ENCODE data around the gene MBD6. TPM values are rescaled to one million over a fixed set of nuclear protein-coding genes. Genes with fewer than 3 reads are reported as not detected.

The MBD6 gene
- total and polyA plus RNA-seq, 9 donors: 11.0 to 55.5 (median 32.9) TPM

- Histone ChIP-seq H3K4me3 (ENCODE audit: low read length) (no peak overlapping the region), H3K27ac (ENCODE audit: low read length) (no peak overlapping the region), H3K4me1 (ENCODE audit: control insufficient read depth, insufficient read depth, low read length) (no peaks in the 10 kb centered on the region), H3K27me3 (ENCODE audit: control insufficient read depth, insufficient read depth, low read length) (peaks cover 12% of the 10 kb centered on the region), H3K9me3 (replicated peaks; ENCODE audit: control insufficient read depth, low read depth, low read length) (no peaks in the 10 kb centered on the region), H3K36me3 (ENCODE audit: control insufficient read depth, insufficient read depth, low read length) (no peaks in the 10 kb centered on the region)
- DNase-seq: no peak
- 80% methylated on average over 10 of the region's 12 CpGs for WGBS (ENCODE audit: insufficient coverage)
These were observed 53.4 kb downstream of the MBD6 start for GRCh38 chr12:57575771-57576612.

GRCh38 chr12:57576613-57577160 is 54.1 kb downstream of the MBD6 start:
- WGBS (ENCODE audit: insufficient coverage): 79% methylated on average over 8 of the region's 9 CpGs
- H3K4me1 ChIP-seq (ENCODE audit: control insufficient read depth, insufficient read depth, low read length): no peaks in the 10 kb centered on the region

DNA sequence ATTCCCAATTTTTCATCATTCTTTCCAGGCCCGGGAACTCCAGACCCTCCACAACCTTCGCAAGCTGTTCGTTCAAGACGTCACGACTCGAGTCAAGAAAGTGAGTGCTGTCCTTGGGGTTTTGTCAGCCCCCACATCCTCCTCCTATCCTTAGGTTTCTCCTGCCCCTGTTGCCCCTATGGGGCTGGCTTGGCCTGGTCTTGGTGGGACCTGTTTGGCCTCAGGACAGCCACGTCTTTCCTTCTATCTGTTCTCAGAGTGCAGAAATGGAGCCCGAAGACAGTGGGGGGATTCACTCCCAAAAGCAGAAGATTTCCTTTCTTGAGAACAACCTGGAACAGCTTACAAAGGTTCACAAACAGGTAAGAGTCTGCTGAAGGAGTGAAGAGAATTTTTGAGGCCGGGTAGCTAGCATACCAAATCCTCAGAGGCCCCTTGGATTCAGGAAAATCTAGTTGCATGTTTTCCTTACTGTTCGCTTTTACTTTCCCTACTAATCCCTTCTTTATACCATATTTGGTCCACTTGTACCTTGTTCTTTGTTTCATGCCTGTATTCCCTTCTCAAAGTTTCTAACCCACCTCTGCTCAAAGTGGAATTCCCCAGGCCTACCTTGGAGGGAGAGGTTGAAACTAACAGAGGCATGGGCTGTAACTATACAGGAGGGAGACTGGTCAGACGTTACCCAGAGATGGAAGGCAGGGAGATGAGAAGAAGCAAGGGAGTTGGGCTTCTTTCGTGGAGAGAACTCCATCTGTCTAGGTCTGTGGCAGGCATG is 55.5 kb downstream of the MBD6 start:
- DNase-seq: no peak
- no peak overlapping the region for H3K4me3 ChIP-seq (ENCODE audit: low read length)

More at GRCh38 chr12:57576613-57577160, 54.1 kb downstream of the MBD6 start:
- no peak overlapping the region for H3K4me3 ChIP-seq (ENCODE audit: low read length)
- peaks cover 15% of the 10 kb centered on the region for H3K27me3 ChIP-seq (ENCODE audit: control insufficient read depth, insufficient read depth, low read length)
- no peaks in the 10 kb centered on the region for H3K9me3 ChIP-seq (replicated peaks; ENCODE audit: control insufficient read depth, low read depth, low read length)
- DNase-seq: no peak
- H3K36me3 ChIP-seq (ENCODE audit: control insufficient read depth, insufficient read depth, low read length): no peaks in the 10 kb centered on the region
- H3K27ac ChIP-seq (ENCODE audit: low read length): no peak overlapping the region

DNA sequence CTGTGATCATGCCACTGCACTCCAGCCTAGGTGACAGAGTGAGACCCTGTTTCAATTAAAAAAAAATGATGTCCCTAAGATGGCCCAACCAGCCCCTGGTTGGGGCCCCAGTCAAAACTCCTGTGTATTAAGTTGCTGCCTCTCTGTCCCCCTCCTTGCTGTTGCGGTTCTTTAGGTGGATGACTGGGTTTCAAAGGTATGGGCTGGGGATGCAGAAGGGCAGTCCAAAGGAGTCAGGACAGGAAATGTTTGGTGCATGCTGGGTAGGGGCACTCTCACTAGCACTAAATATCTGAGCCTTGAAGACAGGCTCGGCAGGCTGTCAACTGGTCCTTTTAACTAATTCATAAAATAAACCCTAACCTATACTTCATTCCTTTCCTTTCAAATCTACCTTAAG is 56.4 kb downstream of the MBD6 start:
- WGBS (ENCODE audit: insufficient coverage): 45% methylated on average over 1 of the region's 2 CpGs

More for the DNA sequence above, 55.5 kb downstream of the MBD6 start:
- Histone ChIP-seq H3K36me3 (ENCODE audit: control insufficient read depth, insufficient read depth, low read length) (no peaks in the 10 kb centered on the region), H3K9me3 (replicated peaks; ENCODE audit: control insufficient read depth, low read depth, low read length) (no peaks in the 10 kb centered on the region), H3K27me3 (ENCODE audit: control insufficient read depth, insufficient read depth, low read length) (peaks cover 26% of the 10 kb centered on the region), H3K4me1 (ENCODE audit: control insufficient read depth, insufficient read depth, low read length) (no peaks in the 10 kb centered on the region), H3K27ac (ENCODE audit: low read length) (no peak overlapping the region)
- 79% methylated on average over 9 of the region's 12 CpGs for WGBS (ENCODE audit: insufficient coverage)

More for the DNA sequence above, 56.4 kb downstream of the MBD6 start:
- peaks cover 28% of the 10 kb centered on the region for H3K27me3 ChIP-seq (ENCODE audit: control insufficient read depth, insufficient read depth, low read length)
- no peak overlapping the region for H3K4me3 ChIP-seq (ENCODE audit: low read length)
- no peaks in the 10 kb centered on the region for H3K9me3 ChIP-seq (replicated peaks; ENCODE audit: control insufficient read depth, low read depth, low read length)
- H3K4me1 ChIP-seq (ENCODE audit: control insufficient read depth, insufficient read depth, low read length): peaks cover 4% of the 10 kb centered on the region
- H3K27ac ChIP-seq (ENCODE audit: low read length): no peak overlapping the region
- no peaks in the 10 kb centered on the region for H3K36me3 ChIP-seq (ENCODE audit: control insufficient read depth, insufficient read depth, low read length)
- DNase-seq: no peak

Other genes with a start within 250 kb of the MBD6 start
- 20.2 TPM for gene R3HDM2, start 91.8 kb upstream of the MBD6 start, total RNA-seq
- gene R3HDM2, start 91.8 kb upstream of the MBD6 start, polyA plus RNA-seq (ENCODE audit: insufficient read depth in 1 of 8, insufficient read length in 8 of 8, low replicate concordance in 1 of 8): 10 to 100 TPM; 32.8 to 52.6 (median 40.4) TPM
- gene INHBC, start 88.0 kb upstream of the MBD6 start, total RNA-seq: not detected
- under 1 TPM in 7 of 8 donors, not detected in 1; 0.07 to 0.19 (median 0.12) TPM for gene INHBC, start 88.0 kb upstream of the MBD6 start, polyA plus RNA-seq (ENCODE audit: insufficient read depth in 1 of 8, insufficient read length in 8 of 8, low replicate concordance in 1 of 8)
- 1.8 TPM for gene INHBE, start 67.5 kb upstream of the MBD6 start, total RNA-seq
- gene INHBE, start 67.5 kb upstream of the MBD6 start, polyA plus RNA-seq (ENCODE audit: insufficient read depth in 1 of 8, insufficient read length in 8 of 8, low replicate concordance in 1 of 8): 1 to 10 TPM; 1.4 to 2.9 (median 2.1) TPM
- 7.1 TPM for gene GLI1, start 63.0 kb upstream of the MBD6 start, total RNA-seq
- 10 to 100 TPM in 4 of 8 donors, 1 to 10 TPM in 4; 8.4 to 16.2 (median 9.9) TPM for gene GLI1, start 63.0 kb upstream of the MBD6 start, polyA plus RNA-seq (ENCODE audit: insufficient read depth in 1 of 8, insufficient read length in 8 of 8, low replicate concordance in 1 of 8)
- gene ARHGAP9, start 43.0 kb upstream of the MBD6 start, total RNA-seq: 3.6 TPM
- 1 to 10 TPM; 4.6 to 6.9 (median 5.6) TPM for gene ARHGAP9, start 43.0 kb upstream of the MBD6 start, polyA plus RNA-seq (ENCODE audit: insufficient read depth in 1 of 8, insufficient read length in 8 of 8, low replicate concordance in 1 of 8)
- gene MARS1, start 34.8 kb upstream of the MBD6 start, total RNA-seq: 82.0 TPM
- 10 to 100 TPM; 82.0 to 99.3 (median 92.3) TPM for gene MARS1, start 34.8 kb upstream of the MBD6 start, polyA plus RNA-seq (ENCODE audit: insufficient read depth in 1 of 8, insufficient read length in 8 of 8, low replicate concordance in 1 of 8)
- gene DDIT3, start 2.3 kb upstream of the MBD6 start, total RNA-seq: 28.3 TPM
- gene DDIT3, start 2.3 kb upstream of the MBD6 start, polyA plus RNA-seq (ENCODE audit: insufficient read depth in 1 of 8, insufficient read length in 8 of 8, low replicate concordance in 1 of 8): 10 to 100 TPM in 7 of 8 donors, 1 to 10 TPM in 1; 9.7 to 17.9 (median 13.1) TPM
- gene DCTN2, start 24.4 kb downstream of the MBD6 start, total RNA-seq: 108 TPM
- gene DCTN2, start 24.4 kb downstream of the MBD6 start, polyA plus RNA-seq (ENCODE audit: insufficient read depth in 1 of 8, insufficient read length in 8 of 8, low replicate concordance in 1 of 8): 100 to 1,000 TPM; 139 to 174 (median 155) TPM
- gene KIF5A, start 27.2 kb downstream of the MBD6 start, total RNA-seq: 0.04 TPM
- gene KIF5A, start 27.2 kb downstream of the MBD6 start, polyA plus RNA-seq (ENCODE audit: insufficient read depth in 1 of 8, insufficient read length in 8 of 8, low replicate concordance in 1 of 8): under 1 TPM in 7 of 8 donors, not detected in 1; 0.07 to 0.85 (median 0.12) TPM
- 8.9 TPM for gene PIP4K2C, start 68.4 kb downstream of the MBD6 start, total RNA-seq
- gene PIP4K2C, start 68.4 kb downstream of the MBD6 start, polyA plus RNA-seq (ENCODE audit: insufficient read depth in 1 of 8, insufficient read length in 8 of 8, low replicate concordance in 1 of 8): 10 to 100 TPM; 10.2 to 14.3 (median 11.7) TPM
- gene DTX3, start 82.0 kb downstream of the MBD6 start, total RNA-seq: 20.5 TPM
- 10 to 100 TPM; 23.0 to 36.2 (median 29.4) TPM for gene DTX3, start 82.0 kb downstream of the MBD6 start, polyA plus RNA-seq (ENCODE audit: insufficient read depth in 1 of 8, insufficient read length in 8 of 8, low replicate concordance in 1 of 8)
- 32.3 TPM for gene ARHGEF25, start 88.6 kb downstream of the MBD6 start, total RNA-seq
- 10 to 100 TPM; 33.3 to 51.2 (median 40.3) TPM for gene ARHGEF25, start 88.6 kb downstream of the MBD6 start, polyA plus RNA-seq (ENCODE audit: insufficient read depth in 1 of 8, insufficient read length in 8 of 8, low replicate concordance in 1 of 8)
- 1.4 TPM for gene B4GALNT1, start 110.4 kb downstream of the MBD6 start, total RNA-seq
- 1 to 10 TPM; 1.9 to 2.9 (median 2.4) TPM for gene B4GALNT1, start 110.4 kb downstream of the MBD6 start, polyA plus RNA-seq (ENCODE audit: insufficient read depth in 1 of 8, insufficient read length in 8 of 8, low replicate concordance in 1 of 8)
- 146 TPM for gene OS9, start 171.3 kb downstream of the MBD6 start, total RNA-seq
- 100 to 1,000 TPM; 114 to 169 (median 131) TPM for gene OS9, start 171.3 kb downstream of the MBD6 start, polyA plus RNA-seq (ENCODE audit: insufficient read depth in 1 of 8, insufficient read length in 8 of 8, low replicate concordance in 1 of 8)
- gene AGAP2, start 215.9 kb downstream of the MBD6 start, total RNA-seq: 3.2 TPM
- gene AGAP2, start 215.9 kb downstream of the MBD6 start, polyA plus RNA-seq (ENCODE audit: insufficient read depth in 1 of 8, insufficient read length in 8 of 8, low replicate concordance in 1 of 8): 10 to 100 TPM in 6 of 8 donors, 1 to 10 TPM in 2; 8.8 to 13.1 (median 11.0) TPM
- gene TSPAN31, start 222.2 kb downstream of the MBD6 start, total RNA-seq: 26.3 TPM
- 10 to 100 TPM; 37.1 to 52.5 (median 45.9) TPM for gene TSPAN31, start 222.2 kb downstream of the MBD6 start, polyA plus RNA-seq (ENCODE audit: insufficient read depth in 1 of 8, insufficient read length in 8 of 8, low replicate concordance in 1 of 8)
- 92.1 TPM for gene CDK4, start 229.5 kb downstream of the MBD6 start, total RNA-seq
- gene CDK4, start 229.5 kb downstream of the MBD6 start, polyA plus RNA-seq (ENCODE audit: insufficient read depth in 1 of 8, insufficient read length in 8 of 8, low replicate concordance in 1 of 8): 100 to 1,000 TPM; 144 to 192 (median 173) TPM
- gene MARCHF9, start 232.3 kb downstream of the MBD6 start, total RNA-seq: 5.6 TPM
- gene MARCHF9, start 232.3 kb downstream of the MBD6 start, polyA plus RNA-seq (ENCODE audit: insufficient read depth in 1 of 8, insufficient read length in 8 of 8, low replicate concordance in 1 of 8): 10 to 100 TPM in 1 of 8 donors, 1 to 10 TPM in 7; 6.8 to 12.0 (median 7.8) TPM
- gene CYP27B1, start 244.3 kb downstream of the MBD6 start, total RNA-seq: 0.62 TPM
- gene CYP27B1, start 244.3 kb downstream of the MBD6 start, polyA plus RNA-seq (ENCODE audit: insufficient read depth in 1 of 8, insufficient read length in 8 of 8, low replicate concordance in 1 of 8): 1 to 10 TPM in 5 of 8 donors, under 1 TPM in 3; 0.51 to 1.3 (median 1.1) TPM
- 15.3 TPM for gene METTL1, start 249.3 kb downstream of the MBD6 start, total RNA-seq
- 10 to 100 TPM; 20.2 to 33.6 (median 24.1) TPM for gene METTL1, start 249.3 kb downstream of the MBD6 start, polyA plus RNA-seq (ENCODE audit: insufficient read depth in 1 of 8, insufficient read length in 8 of 8, low replicate concordance in 1 of 8)
- 3.9 TPM for gene EEF1AKMT3, start 249.8 kb downstream of the MBD6 start, total RNA-seq
- 1 to 10 TPM; 5.6 to 8.7 (median 6.9) TPM for gene EEF1AKMT3, start 249.8 kb downstream of the MBD6 start, polyA plus RNA-seq (ENCODE audit: insufficient read depth in 1 of 8, insufficient read length in 8 of 8, low replicate concordance in 1 of 8)

Measured in muscle of leg (tissue), 11 donors.